Measurements from ENCODE around the gene DYSF. TPM values are rescaled to one million over a fixed set of nuclear protein-coding genes. Genes with fewer than 3 reads are reported as not detected.
A peak's percentile ranks its signal among the peaks of the same experiment; 100 is the strongest.

Gene DYSF
- total RNA-seq, 1 donor from 2014 or later, result 11.1 TPM

DNA sequence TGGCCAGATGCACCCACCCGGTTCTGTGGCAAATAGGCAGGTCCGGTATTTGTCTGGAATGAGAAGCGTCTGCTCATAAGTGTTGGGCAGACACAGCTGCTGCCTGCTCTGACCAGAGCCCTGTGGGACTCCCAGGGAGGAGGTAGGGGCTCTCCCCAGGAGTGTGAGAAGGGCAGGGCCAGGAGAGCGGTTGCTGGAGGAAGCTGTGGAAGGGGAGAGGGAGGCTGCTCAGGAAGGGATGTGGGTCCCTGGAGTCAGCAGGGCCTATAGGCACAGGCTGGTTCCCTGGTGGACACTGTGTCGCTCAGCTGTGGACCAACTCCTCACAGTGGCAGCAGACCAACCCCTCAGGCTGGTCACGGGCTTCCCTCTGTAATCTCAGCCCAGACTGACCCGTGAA, 109.2 kb downstream of the DYSF start:
- peak overlapping the region; percentile 11 for H3K27ac Mint-ChIP-seq (ENCODE audit: unreplicated experiment)
- peaks cover 7% of the 10 kb centered on the region for H3K4me1 Mint-ChIP-seq (ENCODE audit: low read depth, unreplicated experiment)
- DNase-seq, result peak; percentile 56
- H3K27me3 Mint-ChIP-seq (ENCODE audit: unreplicated experiment), result peaks cover 3% of the 10 kb centered on the region
- no peaks in the 10 kb centered on the region for H3K36me3 Mint-ChIP-seq (ENCODE audit: unreplicated experiment)
- H3K4me3 Mint-ChIP-seq (ENCODE audit: unreplicated experiment), result peak overlapping the region; percentile 15
- TF ChIP-seq, protein P1, sequence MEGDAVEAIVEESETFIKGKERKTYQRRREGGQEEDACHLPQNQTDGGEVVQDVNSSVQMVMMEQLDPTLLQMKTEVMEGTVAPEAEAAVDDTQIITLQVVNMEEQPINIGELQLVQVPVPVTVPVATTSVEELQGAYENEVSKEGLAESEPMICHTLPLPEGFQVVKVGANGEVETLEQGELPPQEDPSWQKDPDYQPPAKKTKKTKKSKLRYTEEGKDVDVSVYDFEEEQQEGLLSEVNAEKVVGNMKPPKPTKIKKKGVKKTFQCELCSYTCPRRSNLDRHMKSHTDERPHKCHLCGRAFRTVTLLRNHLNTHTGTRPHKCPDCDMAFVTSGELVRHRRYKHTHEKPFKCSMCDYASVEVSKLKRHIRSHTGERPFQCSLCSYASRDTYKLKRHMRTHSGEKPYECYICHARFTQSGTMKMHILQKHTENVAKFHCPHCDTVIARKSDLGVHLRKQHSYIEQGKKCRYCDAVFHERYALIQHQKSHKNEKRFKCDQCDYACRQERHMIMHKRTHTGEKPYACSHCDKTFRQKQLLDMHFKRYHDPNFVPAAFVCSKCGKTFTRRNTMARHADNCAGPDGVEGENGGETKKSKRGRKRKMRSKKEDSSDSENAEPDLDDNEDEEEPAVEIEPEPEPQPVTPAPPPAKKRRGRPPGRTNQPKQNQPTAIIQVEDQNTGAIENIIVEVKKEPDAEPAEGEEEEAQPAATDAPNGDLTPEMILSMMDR (IDR thresholded peaks at IDR 0.05; ENCODE audit: partially characterized antibody, unreplicated experiment), result no peak
- H3K9me3 Mint-ChIP-seq (ENCODE audit: unreplicated experiment), result no peaks in the 10 kb centered on the region

DNA sequence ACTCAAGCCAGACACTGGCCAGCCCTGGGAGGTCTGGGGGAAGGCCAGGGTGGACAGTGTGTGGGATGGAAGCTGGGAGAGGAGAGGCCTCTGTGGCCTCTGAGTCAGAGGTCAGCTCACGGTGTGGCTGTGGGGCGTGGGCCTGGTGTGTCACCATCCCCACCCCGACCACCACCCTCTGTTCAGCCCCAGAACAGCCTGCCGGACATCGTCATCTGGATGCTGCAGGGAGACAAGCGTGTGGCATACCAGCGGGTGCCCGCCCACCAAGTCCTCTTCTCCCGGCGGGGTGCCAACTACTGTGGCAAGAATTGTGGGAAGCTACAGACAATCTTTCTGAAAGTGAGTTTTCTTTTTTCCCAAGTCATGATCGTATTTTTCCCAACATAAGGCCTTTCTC, 110.5 kb downstream of the DYSF start:
- H3K4me1 Mint-ChIP-seq (ENCODE audit: low read depth, unreplicated experiment), result peaks cover 7% of the 10 kb centered on the region
- no peak overlapping the region for H3K27ac Mint-ChIP-seq (ENCODE audit: unreplicated experiment)
- no peak overlapping the region for H3K4me3 Mint-ChIP-seq (ENCODE audit: unreplicated experiment)
- H3K36me3 Mint-ChIP-seq (ENCODE audit: unreplicated experiment), result no peaks in the 10 kb centered on the region
- no peaks in the 10 kb centered on the region for H3K9me3 Mint-ChIP-seq (ENCODE audit: unreplicated experiment)
- no peak for DNase-seq
- H3K27me3 Mint-ChIP-seq (ENCODE audit: unreplicated experiment), result peaks cover 3% of the 10 kb centered on the region
- TF ChIP-seq, protein P1 (IDR thresholded peaks at IDR 0.05; ENCODE audit: partially characterized antibody, unreplicated experiment), result no peak

DNA sequence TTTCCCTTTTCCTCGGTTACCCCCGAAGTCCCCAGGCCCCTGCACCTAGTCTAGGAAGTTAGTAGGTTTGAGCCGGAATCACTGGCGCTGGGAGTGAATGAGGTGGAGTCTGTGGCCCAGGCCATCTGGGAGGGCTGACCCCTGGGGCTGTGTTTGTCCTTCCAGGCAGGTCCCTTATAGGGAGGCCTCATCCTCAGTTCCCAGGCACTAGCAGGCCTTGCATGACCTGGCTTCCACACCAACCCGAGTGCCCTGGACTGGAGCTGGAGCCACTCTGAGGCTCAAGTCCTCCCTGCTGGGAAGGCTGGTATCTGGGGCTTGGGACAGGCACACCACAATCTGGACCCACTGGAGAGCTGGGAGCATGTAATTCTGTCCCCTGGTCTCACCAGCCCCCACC, 111.0 kb downstream of the DYSF start:
- Mint-ChIP-seq H3K4me3 (ENCODE audit: unreplicated experiment) (no peak overlapping the region), H3K9me3 (ENCODE audit: unreplicated experiment) (no peaks in the 10 kb centered on the region), H3K27me3 (ENCODE audit: unreplicated experiment) (peaks cover 3% of the 10 kb centered on the region), H3K4me1 (ENCODE audit: low read depth, unreplicated experiment) (peaks cover 4% of the 10 kb centered on the region), H3K36me3 (ENCODE audit: unreplicated experiment) (peaks cover 4% of the 10 kb centered on the region), H3K27ac (ENCODE audit: unreplicated experiment) (no peak overlapping the region)
- TF ChIP-seq, protein P1 (IDR thresholded peaks at IDR 0.05; ENCODE audit: partially characterized antibody, unreplicated experiment), result no peak
- DNase-seq, result no peak

DNA sequence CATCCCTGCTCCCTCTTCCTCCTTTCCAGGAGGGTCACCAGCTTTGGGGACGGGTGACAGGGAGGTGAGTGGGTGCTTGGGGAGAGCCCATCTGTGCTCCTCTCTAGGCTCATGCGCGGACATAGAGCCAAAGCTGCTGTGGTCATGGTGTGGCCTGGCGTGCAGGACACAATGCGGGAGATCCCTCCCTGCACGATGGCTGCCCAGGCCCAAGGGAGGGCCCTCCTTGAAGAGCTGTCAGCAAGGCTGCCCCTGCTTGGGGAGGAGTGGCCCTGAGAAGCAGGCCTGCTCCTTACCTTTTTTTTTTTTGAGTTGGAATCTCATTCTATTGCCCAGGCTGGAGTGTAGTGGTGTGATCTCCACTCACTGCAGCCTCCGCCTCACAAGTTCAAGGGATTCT, 111.4 kb downstream of the DYSF start:
- peaks cover 4% of the 10 kb centered on the region for H3K4me1 Mint-ChIP-seq (ENCODE audit: low read depth, unreplicated experiment)
- peaks cover 6% of the 10 kb centered on the region for H3K36me3 Mint-ChIP-seq (ENCODE audit: unreplicated experiment)
- no peak overlapping the region for H3K4me3 Mint-ChIP-seq (ENCODE audit: unreplicated experiment)
- no peak overlapping the region for H3K27ac Mint-ChIP-seq (ENCODE audit: unreplicated experiment)
- DNase-seq, result no peak
- TF ChIP-seq, protein P1 (IDR thresholded peaks at IDR 0.05; ENCODE audit: partially characterized antibody, unreplicated experiment), result no peak
- no peaks in the 10 kb centered on the region for H3K9me3 Mint-ChIP-seq (ENCODE audit: unreplicated experiment)
- peaks cover 3% of the 10 kb centered on the region for H3K27me3 Mint-ChIP-seq (ENCODE audit: unreplicated experiment)

DNA sequence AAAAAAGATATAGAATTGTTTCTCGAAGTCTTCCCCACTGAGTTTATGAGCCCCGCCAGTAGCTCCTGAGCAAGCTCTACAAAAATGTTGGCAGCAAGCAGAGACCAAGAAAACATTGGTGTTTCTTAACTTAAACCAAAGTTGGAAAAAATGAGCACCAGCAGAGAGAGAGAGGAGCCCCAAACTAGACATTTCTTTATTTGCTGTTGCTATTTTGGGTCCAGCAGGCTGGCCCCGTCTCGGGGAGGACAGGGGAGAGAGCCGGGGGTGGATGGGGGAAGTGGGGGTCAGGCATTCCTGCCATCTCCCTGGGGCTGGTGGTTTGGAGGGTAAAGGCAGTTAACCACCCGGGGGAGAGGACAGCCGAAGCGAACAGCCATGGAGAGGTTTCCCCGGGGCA, 113.0 kb downstream of the DYSF start:
- Mint-ChIP-seq H3K4me3 (ENCODE audit: unreplicated experiment) (no peak overlapping the region), H3K36me3 (ENCODE audit: unreplicated experiment) (peaks cover 6% of the 10 kb centered on the region), H3K27ac (ENCODE audit: unreplicated experiment) (no peak overlapping the region), H3K4me1 (ENCODE audit: low read depth, unreplicated experiment) (peaks cover 1% of the 10 kb centered on the region), H3K9me3 (ENCODE audit: unreplicated experiment) (no peaks in the 10 kb centered on the region), H3K27me3 (ENCODE audit: unreplicated experiment) (peaks cover under 1% of the 10 kb centered on the region)
- no peak for DNase-seq
- TF ChIP-seq, protein P1 (IDR thresholded peaks at IDR 0.05; ENCODE audit: partially characterized antibody, unreplicated experiment), result no peak
